ENCODE results near the gene NPVF. TPM values are rescaled to one million over a fixed set of nuclear protein-coding genes. Genes with fewer than 3 reads are reported as not detected.

The NPVF gene
- total and polyA plus RNA-seq, 2 of the 8 experiments (the other 6 are each of a cell fraction or from before 2014, with no cell fraction given), result not detected

GRCh38 chr7:25180946-25181345, 47.3 kb downstream of the NPVF start:
- Histone ChIP-seq H2AFZ (ENCODE audit: low read length) (0 out of 2 replicates have a peak overlapping the region, but pooled peaks have one; percentile 94), H4K5ac (ENCODE audit: insufficient read length, low read depth, low read length) (no peak overlapping the region), H3K79me1 (ENCODE audit: low read depth, low read length) (no peaks in the 10 kb centered on the region), H4K20me1 (replicated peaks in 1 of 2; ENCODE audit: control insufficient read depth in 1 of 2, insufficient read depth in 2 of 2, low read length in 2 of 2) (no peaks in the 10 kb centered on the region), H2BK120ac (replicated peaks; ENCODE audit: low read depth, low read length) (no peak overlapping the region), H3K23me2 (ENCODE audit: low read depth, low read length) (peaks cover 5% of the 10 kb centered on the region; the same call in 1 of the 2 replicates), H2BK12ac (ENCODE audit: low read depth, low read length) (no peak overlapping the region), H3K56ac (replicated peaks; ENCODE audit: insufficient read length, low read depth, low read length) (no peak overlapping the region), H3K9ac (replicated peaks in 1 of 4; ENCODE audit: extremely low read depth in 1 of 4, low read depth in 3 of 4, low read length in 3 of 4) (no peak overlapping the region), H2BK20ac (ENCODE audit: low read length) (no peak overlapping the region), H4K8ac (ENCODE audit: extremely low read depth, insufficient read depth, low read length) (no peak overlapping the region), H3K4me3 (ENCODE audit: extremely low read depth in 1 of 4, insufficient read depth in 2 of 4, low read depth in 3 of 4, low read length in 4 of 4) (no peak overlapping the region), H2BK5ac (ENCODE audit: low read depth, low read length) (no peak overlapping the region), H3K36me3 (ENCODE audit: control insufficient read depth in 2 of 4, insufficient read depth in 4 of 4, low read length in 3 of 4) (no peaks in the 10 kb centered on the region), H3K23ac (ENCODE audit: insufficient read length) (no peak overlapping the region), H3K27ac (ENCODE audit: low read depth, low read length) (no peak overlapping the region), H3K4me1 (replicated peaks in 1 of 4; ENCODE audit: control insufficient read depth in 3 of 4, insufficient read depth in 4 of 4, low read length in 3 of 4) (peaks cover 0 to 6% (median 5%) of the 10 kb centered on the region in 4 experiments; a peak in 5 of 7 replicates), H3K9me3 (ENCODE audit: insufficient read depth in 2 of 2, low read depth in 1 of 2, low read length in 1 of 2) (no peaks in the 10 kb centered on the region), H3K18ac (ENCODE audit: extremely low read depth, low read length) (no peak overlapping the region), H3K4me2 (ENCODE audit: insufficient read depth in 1 of 2, low read depth in 2 of 2, low read length in 2 of 2) (peak overlapping the region; percentile 41 to 84; a peak in 1 of 4 replicates), H2AK5ac (ENCODE audit: low read depth, low read length) (no peak overlapping the region), H3K14ac (ENCODE audit: insufficient read length) (no peak overlapping the region), H3K27me3 (replicated peaks in 1 of 4; ENCODE audit: control insufficient read depth in 3 of 4, extremely low read depth in 1 of 4, insufficient read depth in 3 of 4, low read length in 3 of 4) (peaks cover 0 to 4% (median 3%) of the 10 kb centered on the region in 4 experiments; a peak in 5 of 7 replicates), H3K4ac (replicated peaks; ENCODE audit: insufficient read length, low read depth, low read length) (no peak overlapping the region), H3K79me2 (ENCODE audit: control insufficient read depth in 1 of 2, insufficient read depth in 2 of 2, low read length in 2 of 2) (no peaks in the 10 kb centered on the region), H4K91ac (replicated peaks; ENCODE audit: insufficient read length, low read length) (no peak overlapping the region), H2BK15ac (ENCODE audit: low read length) (no peak overlapping the region)
- DNase-seq (ENCODE audit: low read depth in 1 of 2, low spot score in 2 of 2) (no peak), FAIRE-seq (no peak)
- ChIA-PET CTCF (ENCODE audit: partially characterized antibody) (interaction anchor here (0.6 to 1.4 kb wide), 9 partner anchors 13 to 699 kb away, joined by 3 to 4 read pairs (median 3); no protein-coding TSS in a partner anchor), POLR2A (ENCODE audit: partially characterized antibody) (interaction anchor here (1.1 to 2.1 kb wide), 3 partner anchors 8 to 56 kb away, joined by 4 to 13 read pairs (median 4); partner anchors contain the start of gene CYCS)
- TF ChIP-seq POLR2AphosphoS5 (IDR thresholded peaks at IDR 0.05; ENCODE audit: low read depth, low read length), result no peak
- 0 out of 2 replicates have a peak, but pooled peaks have one; percentile 17 for TF ChIP-seq CHD2 (IDR thresholded peaks at IDR 0.05; ENCODE audit: low read length)
- TF ChIP-seq HDAC2 (IDR thresholded peaks at IDR 0.05; ENCODE audit: borderline replicate concordance in 1 of 2, low read depth in 2 of 2, low read length in 2 of 2), result no peak
- TF ChIP-seq CTCF (IDR thresholded peaks at IDR 0.05; ENCODE audit: control extremely low read depth in 1 of 3, insufficient read depth in 1 of 3, low read depth in 1 of 3, low read length in 3 of 3), result peak in 1 of 3 experiments; percentile 17; a peak in 1 of 4 replicates
- WGBS, 2 experiments (ENCODE audit: extremely low coverage in 1 of 2, insufficient coverage in 1 of 2, insufficient read length in 1 of 2, insufficient replicate concordance in 2 of 2, low coverage in 1 of 2, low lambda C conversion rate in 2 of 2, missing lambda C conversion rate in 1 of 2), result 89% methylated on average over 7 of the region's 7 CpGs; no CpG with 5 or more reads in 1 of the 2 experiments

All from H1 (cell line).